WI38 (cell line): Measurements from ENCODE around the gene PLPPR1.

Experiments used
- H3K4me3 ChIP-seq: 2 replicates; pipeline ENCODE4 v1.5.1; 2011; ENCODE audit warnings: low read depth, mild to moderate bottlenecking, control low read depth, low read length
- CTCF ChIP-seq: IDR thresholded peaks from 2 replicates; pipeline ENCODE4 v1.5.1; 2012; ENCODE audit warnings: low read depth, mild to moderate bottlenecking, control low read depth, low read length

The PLPPR1 gene

GRCh38 chr9:101352892-101353463, 324.5 kb downstream of the PLPPR1 start:
- H3K4me3 ChIP-seq = no peak overlapping the region
- no peak for TF ChIP-seq CTCF

- TF ChIP-seq CTCF = no peak
- H3K4me3 ChIP-seq = no peak overlapping the region
Observed at GRCh38 chr9:101353683-101354082, 325.2 kb downstream of the PLPPR1 start.

- no peak for TF ChIP-seq CTCF
- no peak overlapping the region for H3K4me3 ChIP-seq
Observed at GRCh38 chr9:101354143-101354764, 325.7 kb downstream of the PLPPR1 start.

- H3K4me3 ChIP-seq = no peak overlapping the region
- TF ChIP-seq CTCF = no peak
Observed at GRCh38 chr9:101354765-101355708, 326.5 kb downstream of the PLPPR1 start.

GRCh38 chr9:101356619-101357018, 328.1 kb downstream of the PLPPR1 start:
- TF ChIP-seq CTCF = no peak
- H3K4me3 ChIP-seq = no peak overlapping the region

GRCh38 chr9:101359679-101360078, 331.2 kb downstream of the PLPPR1 start:
- no peak overlapping the region for H3K4me3 ChIP-seq
- no peak for TF ChIP-seq CTCF

GRCh38 chr9:101360647-101361046, 332.1 kb downstream of the PLPPR1 start:
- no peak for TF ChIP-seq CTCF
- H3K4me3 ChIP-seq = no peak overlapping the region
